ENCODE measurements around the gene NT5DC2. TPM values are rescaled to one million over a fixed set of nuclear protein-coding genes. Genes with fewer than 3 reads are reported as not detected.

NT5DC2 gene
- total RNA-seq, 2 donors from 2014 or later, result 47.6 to 83.4 TPM

GRCh38 chr3:52534281-52535183 lies 875 bp upstream of the NT5DC2 start:
- no peaks in the 10 kb centered on the region for H3K9me3 ChIP-seq
- peak overlapping the region; percentile 80 for H3K4me3 ChIP-seq
- TF ChIP-seq CTCF (IDR thresholded peaks at IDR 0.05), result no peak
- H3K36me3 ChIP-seq, result no peaks in the 10 kb centered on the region
- peak overlapping the region; percentile 71 to 76 for H3K27ac ChIP-seq
- ATAC-seq (ENCODE audit: insufficient number of reproducible peaks, low FRiP score, low read depth) (no peak), DNase-seq (ENCODE audit: low spot score) (no peak)
- no peaks in the 10 kb centered on the region for H3K27me3 ChIP-seq (replicated peaks; ENCODE audit: insufficient read depth)
- H3K4me1 ChIP-seq (ENCODE audit: control insufficient read depth in 1 of 2, low read depth in 2 of 2), result peaks cover 24 to 74% of the 10 kb centered on the region in 2 donors

GRCh38 chr3:52532838-52533622 lies 627 bp downstream of the NT5DC2 start:
- no peak for ATAC-seq (ENCODE audit: insufficient number of reproducible peaks, low FRiP score, low read depth)
- no peak for TF ChIP-seq CTCF (IDR thresholded peaks at IDR 0.05)
- Histone ChIP-seq H3K27ac (peak overlapping the region; percentile 44 to 53), H3K36me3 (no peaks in the 10 kb centered on the region), H3K9me3 (no peaks in the 10 kb centered on the region), H3K4me3 (peak overlapping the region; percentile 74), H3K4me1 (ENCODE audit: control insufficient read depth in 1 of 2, low read depth in 2 of 2) (peaks cover 20 to 66% of the 10 kb centered on the region in 2 donors), H3K27me3 (replicated peaks; ENCODE audit: insufficient read depth) (no peaks in the 10 kb centered on the region)
- no peak for DNase-seq (ENCODE audit: low spot score)

GRCh38 chr3:52532517-52532837 lies 1.2 kb downstream of the NT5DC2 start:
- peaks cover 14 to 60% of the 10 kb centered on the region in 2 donors for H3K4me1 ChIP-seq (ENCODE audit: control insufficient read depth in 1 of 2, low read depth in 2 of 2)
- H3K9me3 ChIP-seq, result no peaks in the 10 kb centered on the region
- no peak for ATAC-seq (ENCODE audit: insufficient number of reproducible peaks, low FRiP score, low read depth)
- no peak for DNase-seq (ENCODE audit: low spot score)
- peaks cover 4% of the 10 kb centered on the region for H3K36me3 ChIP-seq
- peak overlapping the region; percentile 74 for H3K4me3 ChIP-seq
- no peak for TF ChIP-seq CTCF (IDR thresholded peaks at IDR 0.05)
- H3K27me3 ChIP-seq (replicated peaks; ENCODE audit: insufficient read depth), result no peaks in the 10 kb centered on the region
- peak overlapping the region; percentile 44 to 53 for H3K27ac ChIP-seq

GRCh38 chr3:52531860-52532516 lies 1.7 kb downstream of the NT5DC2 start:
- peak overlapping the region; percentile 44 to 53 for H3K27ac ChIP-seq
- ATAC-seq (ENCODE audit: insufficient number of reproducible peaks, low FRiP score, low read depth), result no peak
- H3K4me3 ChIP-seq, result no peak overlapping the region
- peaks cover 7% of the 10 kb centered on the region for H3K36me3 ChIP-seq
- H3K4me1 ChIP-seq (ENCODE audit: control insufficient read depth in 1 of 2, low read depth in 2 of 2), result peaks cover 12 to 56% of the 10 kb centered on the region in 2 donors
- TF ChIP-seq CTCF (IDR thresholded peaks at IDR 0.05), result no peak
- no peaks in the 10 kb centered on the region for H3K27me3 ChIP-seq (replicated peaks; ENCODE audit: insufficient read depth)
- no peaks in the 10 kb centered on the region for H3K9me3 ChIP-seq
- no peak for DNase-seq (ENCODE audit: low spot score)

Data from thoracic aorta (tissue), 2 donors.